A673 (cell line): ENCODE data around the gene PLCD3. TPM values are rescaled to one million over a fixed set of nuclear protein-coding genes. Genes with fewer than 3 reads are reported as not detected.

Experiments
- BruUV-seq: library from RNA; stranded (reverse); fragments of 400-500 nt; replicated peaks from 2 replicates; lab custom pipeline; 2021; lab: Mats Ljungman, UMichigan
- CTCF ChIA-PET: fragments of 300-600 bp; sonication (Branson Sonifier 250); formaldehyde crosslinking; loops from one replicate; lab custom pipeline; 2022; ENCODE audit warnings: antibody characterized with exemption; lab: Charles Lee
- POLR2A ChIA-PET: fragments of 300-600 bp; sonication (Branson Sonifier 250); formaldehyde crosslinking; loops from one replicate; lab custom pipeline; 2022; ENCODE audit warnings: antibody characterized with exemption; ENCODE audit not compliant: low non-redundant PET; lab: Charles Lee
- DNase-seq: peaks from one replicate; pipeline ENCODE4 v3.0.0-alpha.2; 2015; ENCODE audit warnings: low spot score
- H3K27ac ChIP-seq: fragments of 200-600 bp; sonication (generic); 2 replicates; pipeline ENCODE4 v1.5.1; 2016; ENCODE audit warnings: mixed run types, low read depth, mild to moderate bottlenecking, mixed read lengths, antibody characterized with exemption, low read length; ENCODE audit not compliant: poor library complexity, severe bottlenecking
- H3K27me3 ChIP-seq: fragments of 200-600 bp; sonication (generic); replicated peaks from 2 replicates; pipeline ENCODE4 v1.6.1; 2017; ENCODE audit warnings: mixed run types, low read depth, mild to moderate bottlenecking, mixed read lengths, antibody characterized with exemption, low read length; ENCODE audit not compliant: insufficient read depth, poor library complexity
- H3K36me3 ChIP-seq: fragments of 200-600 bp; sonication (generic); 2 replicates; pipeline ENCODE4 v1.6.1; 2016; ENCODE audit warnings: mixed run types, mild to moderate bottlenecking, mixed read lengths, antibody characterized with exemption, low read length; ENCODE audit not compliant: insufficient read depth, poor library complexity, severe bottlenecking
- H3K4me1 ChIP-seq: fragments of 200-600 bp; sonication (generic); 2 replicates; pipeline ENCODE4 v1.6.1; 2017; ENCODE audit warnings: mixed run types, mild to moderate bottlenecking, mixed read lengths, antibody characterized with exemption, low read length; ENCODE audit not compliant: insufficient read depth, poor library complexity, severe bottlenecking
- H3K4me3 ChIP-seq: fragments of 200-600 bp; sonication (generic); 2 replicates; pipeline ENCODE4 v1.5.1; 2016; ENCODE audit warnings: low read depth, mixed run types, mild to moderate bottlenecking, mixed read lengths, low read length; ENCODE audit not compliant: poor library complexity, severe bottlenecking
- H3K9me3 ChIP-seq: fragments of 200-600 bp; sonication (generic); 2 replicates; pipeline ENCODE4 v1.6.1; 2016; ENCODE audit warnings: mixed run types, low read depth, mild to moderate bottlenecking, mixed read lengths, antibody characterized with exemption, low read length; ENCODE audit not compliant: poor library complexity, severe bottlenecking
- EZH2 ChIP-seq: fragments of 200-600 bp; sonication (generic); IDR thresholded peaks from 2 replicates; pipeline ENCODE4 v1.6.1; 2017; ENCODE audit warnings: borderline replicate concordance, low read depth, mild to moderate bottlenecking, mixed read lengths, antibody characterized with exemption, low read length; ENCODE audit not compliant: poor library complexity, severe bottlenecking
- intact Hi-C: fragments of 100-400 bp; cut with micrococcal nuclease; formaldehyde crosslinking; loops from one replicate; pipeline ENCODE4 v1.10.0; 2022; ENCODE audit not compliant: unreplicated experiment
- total RNA-seq: library from RNA; stranded (reverse); gene quantifications from 2 replicates; pipeline ENCODE4 v1.2.3, GENCODE V29; 2021
- TF ChIP-seq, protein P1 (sequence below): fragments of 300-800, 200-600 bp; sonication (generic); conservative IDR thresholded peaks from 2 replicates; pipeline ENCODE4 v1.5.1; 2017; ENCODE audit warnings: low read depth, mild to moderate bottlenecking, antibody characterized with exemption, low read length, moderate library complexity, mixed read lengths

PLCD3 gene
- total RNA-seq, 1 experiment from 2014 or later = 12.0 TPM

DNA sequence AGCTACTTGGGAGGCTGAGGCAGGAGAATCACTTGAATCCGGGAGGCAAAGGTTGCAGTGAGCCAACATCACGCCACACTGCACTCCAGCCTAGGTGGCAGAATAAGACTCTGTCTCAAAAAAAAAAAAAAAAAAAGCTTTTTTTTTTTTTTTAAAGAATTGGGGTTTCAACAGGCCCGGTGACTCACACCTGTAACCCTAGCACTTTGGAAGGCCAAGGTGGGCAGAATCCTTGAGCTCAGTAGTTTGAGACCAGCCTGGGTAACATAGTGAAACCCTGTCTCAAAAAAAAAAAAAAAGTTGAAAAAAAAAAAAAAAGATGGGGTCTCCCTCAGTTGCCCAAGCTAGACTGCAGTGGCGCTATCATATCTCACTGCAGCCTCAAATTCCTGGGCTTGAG, 22.7 kb upstream of the PLCD3 start:
- DNase-seq = no peak
- H3K36me3 ChIP-seq = no peaks in the 10 kb centered on the region
- no peaks in the 10 kb centered on the region for H3K9me3 ChIP-seq
- intact Hi-C loops = no loop called here
- CTCF ChIA-PET = interaction anchor here (0.6 kb wide), 1 partner anchor 242 kb away, joined by 3 read pairs; no protein-coding TSS in a partner anchor
- BruUV-seq = no TSS peak
- no peak overlapping the region for H3K27ac ChIP-seq
- H3K4me1 ChIP-seq = peaks cover 9% of the 10 kb centered on the region
- H3K4me3 ChIP-seq = no peak overlapping the region
- H3K27me3 ChIP-seq = no peaks in the 10 kb centered on the region
- no peak for TF ChIP-seq EZH2
- TF ChIP-seq, protein P1, sequence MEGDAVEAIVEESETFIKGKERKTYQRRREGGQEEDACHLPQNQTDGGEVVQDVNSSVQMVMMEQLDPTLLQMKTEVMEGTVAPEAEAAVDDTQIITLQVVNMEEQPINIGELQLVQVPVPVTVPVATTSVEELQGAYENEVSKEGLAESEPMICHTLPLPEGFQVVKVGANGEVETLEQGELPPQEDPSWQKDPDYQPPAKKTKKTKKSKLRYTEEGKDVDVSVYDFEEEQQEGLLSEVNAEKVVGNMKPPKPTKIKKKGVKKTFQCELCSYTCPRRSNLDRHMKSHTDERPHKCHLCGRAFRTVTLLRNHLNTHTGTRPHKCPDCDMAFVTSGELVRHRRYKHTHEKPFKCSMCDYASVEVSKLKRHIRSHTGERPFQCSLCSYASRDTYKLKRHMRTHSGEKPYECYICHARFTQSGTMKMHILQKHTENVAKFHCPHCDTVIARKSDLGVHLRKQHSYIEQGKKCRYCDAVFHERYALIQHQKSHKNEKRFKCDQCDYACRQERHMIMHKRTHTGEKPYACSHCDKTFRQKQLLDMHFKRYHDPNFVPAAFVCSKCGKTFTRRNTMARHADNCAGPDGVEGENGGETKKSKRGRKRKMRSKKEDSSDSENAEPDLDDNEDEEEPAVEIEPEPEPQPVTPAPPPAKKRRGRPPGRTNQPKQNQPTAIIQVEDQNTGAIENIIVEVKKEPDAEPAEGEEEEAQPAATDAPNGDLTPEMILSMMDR = no peak
- POLR2A ChIA-PET = no interaction called here

DNA sequence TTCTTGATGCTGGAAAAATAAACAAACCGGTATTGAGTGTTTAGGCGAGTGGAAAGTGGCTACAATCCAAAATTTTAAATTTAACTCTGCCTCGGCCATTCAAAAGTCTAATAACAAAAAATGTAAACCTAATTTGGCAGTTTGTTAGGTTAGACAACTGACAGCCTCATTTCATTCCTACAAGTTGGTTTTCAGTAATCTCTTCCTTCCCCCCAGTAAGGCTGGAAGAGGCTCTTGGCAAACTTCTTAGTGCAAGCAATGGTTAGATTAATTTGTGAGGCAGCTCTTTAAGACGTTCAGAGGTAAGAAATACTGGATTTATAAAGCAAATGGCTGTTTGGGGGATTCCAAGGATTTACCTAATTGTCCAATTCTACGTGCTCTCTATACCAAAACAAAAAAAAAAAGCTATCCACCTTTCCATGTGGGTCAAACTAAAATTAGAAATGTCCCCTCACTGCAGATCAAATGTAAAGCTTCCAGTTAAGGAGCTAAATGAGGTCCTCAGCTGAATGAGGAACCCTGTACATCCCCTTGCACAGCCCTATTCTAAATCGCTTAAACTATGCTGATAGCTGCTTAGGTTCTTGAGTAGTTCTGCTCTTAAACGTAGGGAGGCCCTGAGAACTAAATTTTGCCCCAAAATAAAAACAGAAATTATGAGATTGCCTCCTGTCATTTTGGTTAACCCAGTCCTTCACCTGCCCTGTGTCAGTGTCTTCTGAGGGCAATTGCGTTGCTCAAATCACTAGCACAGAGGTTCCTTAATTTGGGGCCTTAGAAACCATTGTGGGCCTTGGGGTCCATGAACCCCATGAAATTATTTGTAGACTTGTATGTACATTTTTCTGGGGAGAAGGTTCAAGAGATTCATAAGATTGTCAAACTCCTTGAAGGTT, 18.8 kb upstream of the PLCD3 start:
- DNase-seq = no peak
- no TSS peak for BruUV-seq
- TF ChIP-seq, protein P1 = no peak
- TF ChIP-seq EZH2 = no peak
- Histone ChIP-seq H3K9me3 (no peaks in the 10 kb centered on the region), H3K4me1 (peaks cover 6% of the 10 kb centered on the region), H3K4me3 (peak overlapping the region; percentile 81), H3K36me3 (no peaks in the 10 kb centered on the region), H3K27ac (peak overlapping the region; percentile 49), H3K27me3 (no peaks in the 10 kb centered on the region)
- intact Hi-C loops = no loop called here
- ChIA-PET CTCF (interaction anchor here (0.5 to 2.1 kb wide), 6 partner anchors 10 to 202 kb away, joined by 3 to 19 read pairs (median 6); partner anchors contain the start of genes ACBD4 and HEXIM2), POLR2A (interaction anchor here (0.7 to 1.6 kb wide), 2 partner anchors 10 to 88 kb away, joined by 3 to 4 read pairs; partner anchors contain the start of gene HEXIM2)

DNA sequence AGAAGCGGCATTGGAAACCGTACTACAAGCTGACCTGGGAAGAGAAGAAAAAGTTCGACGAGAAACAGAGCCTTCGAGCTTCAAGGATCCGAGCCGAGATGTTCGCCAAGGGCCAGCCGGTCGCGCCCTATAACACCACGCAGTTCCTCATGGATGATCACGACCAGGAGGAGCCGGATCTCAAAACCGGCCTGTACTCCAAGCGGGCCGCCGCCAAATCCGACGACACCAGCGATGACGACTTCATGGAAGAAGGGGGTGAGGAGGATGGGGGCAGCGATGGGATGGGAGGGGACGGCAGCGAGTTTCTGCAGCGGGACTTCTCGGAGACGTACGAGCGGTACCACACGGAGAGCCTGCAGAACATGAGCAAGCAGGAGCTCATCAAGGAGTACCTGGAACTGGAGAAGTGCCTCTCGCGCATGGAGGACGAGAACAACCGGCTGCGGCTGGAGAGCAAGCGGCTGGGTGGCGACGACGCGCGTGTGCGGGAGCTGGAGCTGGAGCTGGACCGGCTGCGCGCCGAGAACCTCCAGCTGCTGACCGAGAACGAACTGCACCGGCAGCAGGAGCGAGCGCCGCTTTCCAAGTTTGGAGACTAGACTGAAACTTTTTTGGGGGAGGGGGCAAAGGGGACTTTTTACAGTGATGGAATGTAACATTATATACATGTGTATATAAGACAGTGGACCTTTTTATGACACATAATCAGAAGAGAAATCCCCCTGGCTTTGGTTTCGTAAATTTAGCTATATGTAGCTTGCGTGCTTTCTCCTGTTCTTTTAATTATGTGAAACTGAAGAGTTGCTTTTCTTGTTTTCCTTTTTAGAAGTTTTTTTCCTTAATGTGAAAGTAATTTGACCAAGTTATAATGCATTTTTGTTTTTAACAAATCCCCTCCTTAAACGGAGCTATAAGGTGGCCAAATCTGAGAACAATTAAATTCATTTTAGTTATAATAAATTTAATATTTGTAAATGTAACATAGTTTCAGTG, 17.7 kb upstream of the PLCD3 start:
- H3K27me3 ChIP-seq = no peaks in the 10 kb centered on the region
- H3K4me1 ChIP-seq = peaks cover 6% of the 10 kb centered on the region
- intact Hi-C loops = no loop called here
- POLR2A ChIA-PET = no interaction called here
- no TSS peak for BruUV-seq
- H3K27ac ChIP-seq = peak overlapping the region; percentile 81
- H3K4me3 ChIP-seq = peak overlapping the region; percentile 81
- CTCF ChIA-PET = interaction anchor here (0.6 to 3.3 kb wide), 6 partner anchors 11 to 928 kb away, joined by 3 to 16 read pairs (median 5); partner anchors contain the start of genes ACBD4 and HEXIM2
- TF ChIP-seq, protein P1 = no peak
- TF ChIP-seq EZH2 = no peak
- no peaks in the 10 kb centered on the region for H3K9me3 ChIP-seq
- DNase-seq = no peak
- H3K36me3 ChIP-seq = no peaks in the 10 kb centered on the region
